Right hindlimb (tissue), 1 donor: Measurements from ENCODE around the gene MTHFD2L.

ENCODE experiments used
- DNase-seq: peaks from one replicate; pipeline ENCODE4 v3.0.0-alpha.2; 2018

MTHFD2L gene

DNA sequence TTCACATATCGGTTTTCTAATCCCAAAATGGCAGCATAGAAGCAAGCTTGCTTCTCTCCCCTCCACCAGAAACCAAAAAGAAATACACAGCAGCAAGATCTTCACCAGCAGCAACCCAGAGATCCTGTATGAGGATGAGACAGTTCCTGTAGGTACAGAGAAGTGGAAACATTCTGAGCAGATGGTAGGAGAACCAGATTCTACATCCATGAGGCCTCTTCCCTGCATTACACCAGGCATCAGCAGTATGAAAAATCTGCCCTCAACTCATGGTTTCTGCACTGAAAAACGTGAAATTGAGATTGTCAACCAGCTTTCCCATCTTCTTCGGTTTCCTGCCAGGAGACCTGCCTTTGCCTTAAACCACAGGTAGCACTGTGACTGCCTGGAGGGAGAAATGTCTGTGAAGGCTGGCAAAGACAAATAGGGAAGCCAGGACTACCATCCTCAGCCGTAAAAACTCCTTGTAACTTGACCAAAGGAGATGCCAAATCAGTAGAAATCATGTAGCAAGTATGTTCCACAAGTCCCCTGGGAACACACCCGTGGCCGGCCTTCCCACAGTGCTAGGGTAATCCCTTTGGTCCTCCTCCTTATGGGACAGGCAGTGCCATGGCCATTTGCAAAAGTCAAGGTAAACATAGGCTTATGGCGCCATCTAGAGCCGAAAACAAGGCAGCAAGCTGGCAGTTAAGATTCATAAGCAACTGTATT is 24.0 kb upstream of the MTHFD2L start:
- peak; percentile 69 for DNase-seq

DNA sequence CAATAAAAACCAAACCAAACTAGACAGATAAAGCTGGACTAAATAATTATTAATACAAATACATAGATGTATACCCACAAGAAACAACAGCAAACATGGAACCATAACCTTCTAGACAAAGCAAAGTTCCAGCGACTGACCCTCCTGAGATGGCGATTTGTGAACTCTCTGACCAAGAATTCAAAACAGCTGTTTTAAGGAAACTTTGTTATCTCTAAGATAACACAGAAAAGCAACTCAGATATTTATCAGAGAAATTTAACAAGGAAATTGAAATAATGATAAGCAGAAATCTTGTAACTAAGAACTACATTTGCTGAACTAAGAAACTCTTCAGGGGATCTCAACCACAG is 23.4 kb upstream of the MTHFD2L start:
- no peak for DNase-seq

GRCh38 chr4:74146581-74147129 is 11.3 kb upstream of the MTHFD2L start:
- DNase-seq = no peak

GRCh38 chr4:74148205-74148604 is 9.7 kb upstream of the MTHFD2L start:
- no peak for DNase-seq

DNA sequence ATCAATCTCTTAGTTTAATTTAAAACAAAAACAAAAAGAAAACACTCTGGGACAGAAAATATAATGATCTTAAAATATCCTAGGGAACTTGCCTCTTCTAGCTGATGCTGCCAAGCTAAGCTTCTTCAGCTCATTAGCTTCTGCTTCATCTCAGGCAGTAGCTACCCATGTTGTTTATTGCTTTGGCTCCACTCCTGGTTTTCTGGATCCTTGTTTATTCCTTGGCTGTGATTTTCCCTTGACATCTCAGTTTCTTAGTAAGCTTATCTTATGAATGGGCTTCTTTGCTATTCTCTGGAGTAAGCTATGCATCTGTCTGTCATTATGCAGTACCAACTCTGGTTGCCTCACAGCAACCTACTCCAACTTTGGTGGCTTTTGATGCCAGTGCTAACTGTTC is 5.1 kb upstream of the MTHFD2L start:
- DNase-seq = no peak

DNA sequence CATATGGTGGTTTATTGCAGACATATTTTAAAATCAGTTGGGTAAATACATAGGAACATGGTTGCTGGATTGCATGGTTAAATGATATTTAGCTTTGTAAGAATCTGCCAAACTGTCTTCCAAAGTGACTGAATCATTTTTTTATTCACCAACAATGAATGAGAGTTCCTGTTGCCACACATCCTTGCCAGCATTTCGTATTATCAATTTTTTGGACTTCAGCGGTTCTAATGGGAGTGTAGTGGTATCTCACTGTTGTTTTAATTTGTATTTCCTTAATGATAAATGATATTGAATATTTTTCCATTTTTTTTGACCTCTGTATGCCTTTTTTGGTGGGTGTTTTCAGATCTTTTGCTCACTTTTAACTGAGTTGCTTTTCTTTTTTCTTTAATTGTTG is 1.4 kb upstream of the MTHFD2L start:
- DNase-seq = no peak

DNA sequence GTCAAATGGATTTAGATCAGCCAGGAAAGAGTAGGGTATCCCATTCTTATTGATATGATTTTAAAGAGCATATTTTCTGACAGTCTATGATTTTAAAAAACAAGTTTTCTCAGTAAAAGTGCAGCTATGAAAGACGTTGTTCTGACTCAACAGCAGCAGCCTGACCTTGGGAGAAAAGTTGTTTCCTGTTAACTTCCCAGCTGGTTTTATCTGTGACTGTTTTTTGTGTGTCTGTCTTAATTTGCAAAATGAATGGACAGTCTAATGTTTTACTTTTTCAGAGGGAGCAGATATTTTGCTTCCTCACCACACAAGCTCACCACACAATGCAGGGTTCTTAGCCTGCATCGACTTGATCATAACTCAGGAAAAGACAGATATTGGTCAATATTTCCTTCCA is 764 bp upstream of the MTHFD2L start:
- no peak for DNase-seq

GRCh38 chr4:74158466-74159142 is 686 bp downstream of the MTHFD2L start:
- DNase-seq = no peak

DNA sequence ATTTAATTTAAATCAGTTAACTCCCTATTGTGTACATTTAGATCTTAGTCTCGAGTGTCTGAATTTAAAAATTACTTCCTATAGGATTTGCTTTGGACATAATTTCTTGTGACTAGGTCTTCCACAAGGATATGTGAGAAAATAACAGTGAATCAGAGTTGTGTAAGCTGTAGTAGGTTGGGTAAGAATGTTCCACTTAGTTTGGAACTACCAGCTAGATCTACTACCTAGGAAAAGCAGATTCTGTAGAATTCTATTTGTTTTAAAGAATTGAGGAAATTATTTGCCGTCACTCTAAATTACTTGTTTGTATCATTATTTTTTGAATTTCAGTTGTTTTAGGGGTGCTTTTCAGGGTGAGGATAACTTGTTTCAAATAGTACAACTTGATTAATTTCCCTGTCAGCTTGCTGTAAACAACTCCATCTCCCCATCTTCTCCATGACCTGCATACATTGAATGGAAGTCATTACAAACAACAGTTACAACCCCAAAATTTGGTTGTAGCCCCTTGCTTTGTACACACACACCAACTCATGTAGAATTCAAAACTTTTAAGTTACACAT is 1.3 kb downstream of the MTHFD2L start:
- DNase-seq = no peak

DNA sequence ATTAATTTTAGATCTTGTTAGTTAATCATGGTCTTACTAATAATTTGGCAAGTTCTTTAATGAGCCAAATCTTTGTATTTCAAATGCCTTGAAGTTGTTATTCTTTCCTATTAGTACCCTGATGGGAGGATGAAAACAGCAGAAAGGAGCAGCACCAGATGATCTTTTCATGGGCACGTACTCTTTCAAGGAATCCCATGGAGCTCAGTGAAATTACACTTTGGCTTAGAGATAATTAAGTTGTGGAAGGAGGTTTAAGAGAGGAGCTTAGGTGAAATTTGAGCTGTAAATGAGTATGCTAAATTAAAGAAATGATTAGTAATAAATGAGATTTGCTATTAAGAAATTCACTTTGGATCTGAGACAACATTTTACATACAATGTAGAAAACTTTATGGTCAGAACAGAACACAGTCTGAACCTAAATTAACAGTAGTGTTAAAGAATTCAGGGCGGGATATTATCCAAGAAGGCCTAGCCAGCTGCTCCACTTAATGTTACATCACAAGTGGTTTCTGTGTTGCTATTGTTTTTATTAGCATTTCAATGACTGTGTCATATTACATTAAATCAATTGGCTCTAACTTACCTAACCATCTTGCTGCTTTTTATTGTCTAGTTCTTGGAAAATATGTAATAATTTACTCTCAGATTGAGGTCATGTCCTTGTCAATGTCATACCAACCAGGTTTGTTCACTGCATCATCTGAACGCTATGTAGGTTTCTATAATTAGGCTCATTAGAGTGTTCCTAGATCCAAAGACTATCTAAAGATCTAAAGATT is 3.9 kb downstream of the MTHFD2L start:
- no peak for DNase-seq

DNA sequence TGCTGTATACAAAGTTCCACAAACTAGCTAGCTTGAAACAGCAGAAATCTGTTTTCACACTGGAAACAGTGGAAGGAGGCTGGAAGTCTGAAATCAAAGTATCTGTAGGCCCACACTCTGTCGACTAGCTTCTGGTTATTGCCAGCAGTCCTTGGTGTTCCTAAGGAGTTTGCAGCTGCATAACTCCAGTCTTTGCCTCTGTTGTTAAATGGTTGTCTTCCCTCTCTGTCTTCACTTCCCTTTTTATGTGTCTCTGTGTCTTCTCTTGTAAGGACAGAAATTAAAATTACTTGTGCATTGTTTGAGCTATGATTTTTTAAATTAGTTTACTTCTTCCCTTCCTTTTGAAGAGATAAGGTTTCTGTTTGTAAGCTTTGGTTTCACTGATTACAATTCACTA is 8.2 kb downstream of the MTHFD2L start:
- no peak for DNase-seq

DNA sequence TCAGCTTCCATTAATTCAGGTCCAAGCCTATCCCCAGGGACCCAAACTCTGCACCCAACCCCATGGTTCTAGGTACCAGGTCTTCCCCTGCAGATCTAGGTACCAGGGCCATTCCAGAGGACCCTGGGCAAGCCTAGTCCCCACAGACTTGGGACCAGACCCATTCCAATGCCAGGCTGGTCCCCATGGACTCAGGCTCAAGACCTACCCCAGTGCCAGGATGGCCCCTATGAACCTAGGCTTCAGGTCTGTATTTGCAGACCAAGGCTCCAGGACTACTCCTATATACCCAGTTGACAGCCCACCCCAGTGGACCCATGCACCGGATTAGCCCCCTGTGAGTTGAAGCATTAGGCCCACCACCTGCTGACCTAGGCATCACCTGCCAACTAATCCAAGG is 8.9 kb downstream of the MTHFD2L start:
- DNase-seq = no peak

- DNase-seq = no peak
Observed at GRCh38 chr4:74167585-74167984, 9.7 kb downstream of the MTHFD2L start.

- no peak for DNase-seq
Observed at GRCh38 chr4:74168841-74169240, 10.9 kb downstream of the MTHFD2L start.

GRCh38 chr4:74173321-74173720 is 15.4 kb downstream of the MTHFD2L start:
- no peak for DNase-seq

- DNase-seq = no peak
Observed at GRCh38 chr4:74174421-74174820, 16.5 kb downstream of the MTHFD2L start.

GRCh38 chr4:74174941-74175340 is 17.0 kb downstream of the MTHFD2L start:
- DNase-seq = no peak

DNA sequence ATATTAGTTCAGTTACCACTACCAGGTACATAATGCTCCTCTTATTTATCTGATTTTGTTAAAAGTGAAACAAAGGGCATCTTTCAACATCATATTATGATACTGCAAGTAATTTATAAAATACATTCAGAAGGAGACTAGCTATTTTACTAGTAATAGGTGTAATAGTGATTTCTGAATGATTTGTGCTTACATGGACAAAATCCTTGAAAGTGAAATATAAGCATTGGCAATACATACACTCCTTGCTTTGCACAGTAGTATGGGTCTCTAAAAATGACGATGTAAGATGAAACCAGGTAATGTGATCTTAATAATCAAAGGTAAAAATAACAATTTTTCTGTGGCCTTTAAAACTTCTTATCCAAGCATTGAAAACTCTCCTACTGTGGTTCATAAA is 17.5 kb downstream of the MTHFD2L start:
- DNase-seq = no peak

- no peak for DNase-seq
Observed at GRCh38 chr4:74178798-74179197, 20.9 kb downstream of the MTHFD2L start.

DNA sequence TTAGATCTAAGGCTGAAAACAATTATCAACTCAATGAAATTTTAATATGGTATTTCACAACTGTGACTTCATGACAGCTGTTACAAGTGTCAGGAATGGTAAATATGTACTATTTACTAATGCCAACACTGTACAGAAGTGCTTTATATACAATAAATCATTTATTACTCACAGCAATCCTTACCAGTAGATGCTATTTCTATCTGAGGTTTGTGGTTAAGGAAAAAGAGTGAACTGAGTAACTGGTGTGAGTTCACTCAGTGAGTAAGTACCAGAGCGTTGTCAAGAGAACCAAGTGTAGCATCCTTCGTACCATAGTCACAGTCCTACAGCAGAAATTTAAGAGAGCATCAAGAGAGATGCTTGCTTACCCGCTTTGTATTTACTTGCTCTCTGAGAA is 23.3 kb downstream of the MTHFD2L start:
- no peak for DNase-seq

DNA sequence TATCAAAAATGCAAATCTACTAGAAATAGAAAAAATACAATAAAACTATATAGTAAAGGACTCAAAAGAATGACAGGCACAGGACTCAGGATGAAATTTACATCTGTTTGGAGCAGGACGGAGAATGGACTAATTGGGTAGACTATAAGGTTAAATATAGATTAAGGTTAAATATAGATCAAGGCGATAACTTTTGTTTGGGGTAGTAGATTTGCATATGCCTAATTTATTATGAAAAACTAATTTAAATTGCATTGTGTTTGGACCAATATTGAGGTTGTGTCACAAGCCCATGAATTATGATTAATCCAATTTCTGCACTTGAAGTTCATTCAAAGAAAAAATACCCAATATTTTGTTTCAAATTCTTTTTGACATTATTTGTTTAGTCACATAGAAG is 31.0 kb downstream of the MTHFD2L start:
- DNase-seq = no peak

- no peak for DNase-seq
Observed at GRCh38 chr4:74189331-74190043, 31.6 kb downstream of the MTHFD2L start.

DNA sequence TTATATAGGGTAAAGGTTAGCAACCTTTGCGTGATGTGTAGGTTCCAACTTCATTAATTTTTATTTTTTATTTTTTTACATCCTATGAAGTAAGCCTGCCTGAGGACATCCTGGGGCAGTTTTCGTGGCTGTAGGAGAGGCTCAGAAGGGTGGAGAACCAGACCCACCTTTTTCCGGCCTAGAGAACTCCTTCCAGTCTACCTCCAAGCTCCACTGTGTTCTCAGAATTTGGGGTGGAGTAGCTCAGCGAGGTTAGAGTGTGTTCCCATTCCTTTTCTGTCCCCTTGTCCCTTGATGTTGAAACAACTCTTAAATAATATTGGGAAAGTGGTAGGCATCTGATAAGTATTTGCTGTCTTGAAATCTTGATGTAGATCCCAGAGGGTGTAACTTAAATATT is 32.4 kb downstream of the MTHFD2L start:
- DNase-seq = no peak
